ENCODE measurements around the gene GSTT2.
"Not testable (repeated sequence)": the region's sequence is repeated elsewhere in the genome, so short reads cannot be mapped to it uniquely, and the experiment has no call there.

DNA sequence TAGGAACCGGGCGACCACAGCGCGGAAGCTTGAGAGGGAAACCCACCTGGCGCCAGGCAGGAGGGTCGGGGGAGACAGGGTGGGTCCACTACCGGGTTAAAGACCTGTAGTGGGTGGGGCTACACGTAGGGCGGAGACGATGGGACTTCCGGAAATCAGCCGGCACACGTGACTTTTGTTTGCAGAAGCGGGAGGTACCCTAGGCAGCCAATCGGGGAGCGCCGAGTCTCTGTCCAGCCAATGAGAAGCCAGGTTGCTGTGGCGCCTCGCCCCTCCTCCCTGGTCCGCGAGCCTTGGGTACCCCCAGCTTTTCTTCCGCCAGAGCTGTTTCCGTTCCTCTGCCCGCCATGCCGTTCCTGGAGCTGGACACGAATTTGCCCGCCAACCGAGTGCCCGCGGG lies 13.4 kb upstream of the GSTT2 start, which contains the start of gene DDTL:
- TF ChIP-seq ARNTL (CRISPR knock-in tag; IDR thresholded peaks at IDR 0.05; ENCODE audit: borderline replicate concordance, low read depth); ISL1 (CRISPR knock-in tag; IDR thresholded peaks at IDR 0.05); CSDC2 (CRISPR knock-in tag; IDR thresholded peaks at IDR 0.05); ESRRG (CRISPR knock-in tag; IDR thresholded peaks at IDR 0.05); ZFP3 (CRISPR knock-in tag; IDR thresholded peaks at IDR 0.05); BACH2 (CRISPR knock-in tag; IDR thresholded peaks at IDR 0.05; ENCODE audit: borderline replicate concordance); GLIS3 (CRISPR knock-in tag; IDR thresholded peaks at IDR 0.05); ZNF565 (CRISPR knock-in tag; conservative IDR thresholded peaks at IDR 0.05; ENCODE audit: low read depth); TCF4 (CRISPR knock-in tag; IDR thresholded peaks at IDR 0.05; ENCODE audit: borderline replicate concordance); RARB (CRISPR knock-in tag; IDR thresholded peaks at IDR 0.05): not testable (repeated sequence)
- TF ChIP-seq, protein P1, sequence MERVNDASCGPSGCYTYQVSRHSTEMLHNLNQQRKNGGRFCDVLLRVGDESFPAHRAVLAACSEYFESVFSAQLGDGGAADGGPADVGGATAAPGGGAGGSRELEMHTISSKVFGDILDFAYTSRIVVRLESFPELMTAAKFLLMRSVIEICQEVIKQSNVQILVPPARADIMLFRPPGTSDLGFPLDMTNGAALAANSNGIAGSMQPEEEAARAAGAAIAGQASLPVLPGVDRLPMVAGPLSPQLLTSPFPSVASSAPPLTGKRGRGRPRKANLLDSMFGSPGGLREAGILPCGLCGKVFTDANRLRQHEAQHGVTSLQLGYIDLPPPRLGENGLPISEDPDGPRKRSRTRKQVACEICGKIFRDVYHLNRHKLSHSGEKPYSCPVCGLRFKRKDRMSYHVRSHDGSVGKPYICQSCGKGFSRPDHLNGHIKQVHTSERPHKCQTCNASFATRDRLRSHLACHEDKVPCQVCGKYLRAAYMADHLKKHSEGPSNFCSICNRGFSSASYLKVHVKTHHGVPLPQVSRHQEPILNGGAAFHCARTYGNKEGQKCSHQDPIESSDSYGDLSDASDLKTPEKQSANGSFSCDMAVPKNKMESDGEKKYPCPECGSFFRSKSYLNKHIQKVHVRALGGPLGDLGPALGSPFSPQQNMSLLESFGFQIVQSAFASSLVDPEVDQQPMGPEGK (CRISPR knock-in tag; IDR thresholded peaks at IDR 0.05; ENCODE audit: borderline replicate concordance) = not testable (repeated sequence)
- TF ChIP-seq, protein P2, sequence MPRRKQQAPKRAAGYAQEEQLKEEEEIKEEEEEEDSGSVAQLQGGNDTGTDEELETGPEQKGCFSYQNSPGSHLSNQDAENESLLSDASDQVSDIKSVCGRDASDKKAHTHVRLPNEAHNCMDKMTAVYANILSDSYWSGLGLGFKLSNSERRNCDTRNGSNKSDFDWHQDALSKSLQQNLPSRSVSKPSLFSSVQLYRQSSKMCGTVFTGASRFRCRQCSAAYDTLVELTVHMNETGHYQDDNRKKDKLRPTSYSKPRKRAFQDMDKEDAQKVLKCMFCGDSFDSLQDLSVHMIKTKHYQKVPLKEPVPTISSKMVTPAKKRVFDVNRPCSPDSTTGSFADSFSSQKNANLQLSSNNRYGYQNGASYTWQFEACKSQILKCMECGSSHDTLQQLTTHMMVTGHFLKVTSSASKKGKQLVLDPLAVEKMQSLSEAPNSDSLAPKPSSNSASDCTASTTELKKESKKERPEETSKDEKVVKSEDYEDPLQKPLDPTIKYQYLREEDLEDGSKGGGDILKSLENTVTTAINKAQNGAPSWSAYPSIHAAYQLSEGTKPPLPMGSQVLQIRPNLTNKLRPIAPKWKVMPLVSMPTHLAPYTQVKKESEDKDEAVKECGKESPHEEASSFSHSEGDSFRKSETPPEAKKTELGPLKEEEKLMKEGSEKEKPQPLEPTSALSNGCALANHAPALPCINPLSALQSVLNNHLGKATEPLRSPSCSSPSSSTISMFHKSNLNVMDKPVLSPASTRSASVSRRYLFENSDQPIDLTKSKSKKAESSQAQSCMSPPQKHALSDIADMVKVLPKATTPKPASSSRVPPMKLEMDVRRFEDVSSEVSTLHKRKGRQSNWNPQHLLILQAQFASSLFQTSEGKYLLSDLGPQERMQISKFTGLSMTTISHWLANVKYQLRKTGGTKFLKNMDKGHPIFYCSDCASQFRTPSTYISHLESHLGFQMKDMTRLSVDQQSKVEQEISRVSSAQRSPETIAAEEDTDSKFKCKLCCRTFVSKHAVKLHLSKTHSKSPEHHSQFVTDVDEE (CRISPR knock-in tag; IDR thresholded peaks at IDR 0.05) = not testable (repeated sequence)
- TF ChIP-seq, protein P3, sequence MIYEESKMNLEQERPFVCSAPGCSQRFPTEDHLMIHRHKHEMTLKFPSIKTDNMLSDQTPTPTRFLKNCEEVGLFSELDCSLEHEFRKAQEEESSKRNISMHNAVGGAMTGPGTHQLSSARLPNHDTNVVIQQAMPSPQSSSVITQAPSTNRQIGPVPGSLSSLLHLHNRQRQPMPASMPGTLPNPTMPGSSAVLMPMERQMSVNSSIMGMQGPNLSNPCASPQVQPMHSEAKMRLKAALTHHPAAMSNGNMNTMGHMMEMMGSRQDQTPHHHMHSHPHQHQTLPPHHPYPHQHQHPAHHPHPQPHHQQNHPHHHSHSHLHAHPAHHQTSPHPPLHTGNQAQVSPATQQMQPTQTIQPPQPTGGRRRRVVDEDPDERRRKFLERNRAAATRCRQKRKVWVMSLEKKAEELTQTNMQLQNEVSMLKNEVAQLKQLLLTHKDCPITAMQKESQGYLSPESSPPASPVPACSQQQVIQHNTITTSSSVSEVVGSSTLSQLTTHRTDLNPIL (CRISPR knock-in tag; IDR thresholded peaks at IDR 0.05; ENCODE audit: low read depth) = not testable (repeated sequence)
- TF ChIP-seq, protein P4, sequence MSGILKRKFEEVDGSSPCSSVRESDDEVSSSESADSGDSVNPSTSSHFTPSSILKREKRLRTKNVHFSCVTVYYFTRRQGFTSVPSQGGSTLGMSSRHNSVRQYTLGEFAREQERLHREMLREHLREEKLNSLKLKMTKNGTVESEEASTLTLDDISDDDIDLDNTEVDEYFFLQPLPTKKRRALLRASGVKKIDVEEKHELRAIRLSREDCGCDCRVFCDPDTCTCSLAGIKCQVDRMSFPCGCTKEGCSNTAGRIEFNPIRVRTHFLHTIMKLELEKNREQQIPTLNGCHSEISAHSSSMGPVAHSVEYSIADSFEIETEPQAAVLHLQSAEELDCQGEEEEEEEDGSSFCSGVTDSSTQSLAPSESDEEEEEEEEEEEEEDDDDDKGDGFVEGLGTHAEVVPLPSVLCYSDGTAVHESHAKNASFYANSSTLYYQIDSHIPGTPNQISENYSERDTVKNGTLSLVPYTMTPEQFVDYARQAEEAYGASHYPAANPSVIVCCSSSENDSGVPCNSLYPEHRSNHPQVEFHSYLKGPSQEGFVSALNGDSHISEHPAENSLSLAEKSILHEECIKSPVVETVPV (CRISPR knock-in tag; IDR thresholded peaks at IDR 0.05) = not testable (repeated sequence)
